ENCODE data around the gene ADCY5. TPM values are rescaled to one million over a fixed set of nuclear protein-coding genes. Genes with fewer than 3 reads are reported as not detected.
A peak's percentile ranks its signal among the peaks of the same experiment; 100 is the strongest.

The ADCY5 gene
- total and polyA plus RNA-seq, 8 donors: 3.4 to 17.6 (median 14.2) TPM

DNA sequence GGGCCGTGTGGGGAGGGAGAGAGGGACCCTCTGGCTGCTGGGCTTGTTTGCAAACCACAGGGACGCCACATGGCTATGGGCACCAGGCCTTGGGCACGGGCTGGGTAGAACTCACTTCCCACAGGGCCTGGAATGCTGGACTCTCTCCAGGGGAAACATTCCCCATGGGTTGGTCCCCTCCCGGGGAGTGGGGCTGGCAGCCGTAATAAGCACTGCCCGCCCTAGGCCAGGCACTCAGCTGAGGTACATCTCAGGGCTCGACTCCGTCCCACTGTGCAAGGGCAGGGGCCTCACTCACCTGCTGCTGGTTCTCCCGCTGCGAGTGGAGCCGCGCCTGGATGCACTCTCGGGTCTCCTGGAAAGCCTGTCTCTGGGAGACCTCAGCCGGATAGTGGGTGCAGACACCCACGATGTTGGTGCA is 96.7 kb downstream of the ADCY5 start:
- no peaks in the 10 kb centered on the region for H3K36me3 ChIP-seq
- peaks cover 0 to 30% of the 10 kb centered on the region in 2 donors for H3K27me3 ChIP-seq
- intact Hi-C loops (cut with DNase I): no loop called here
- DNase-seq: no peak
- H3K4me3 ChIP-seq: no peak overlapping the region
- TF ChIP-seq CTCF (IDR thresholded peaks at IDR 0.05): no peak
- no peak overlapping the region for H3K27ac ChIP-seq
- H3K4me1 ChIP-seq: no peaks in the 10 kb centered on the region
- ATAC-seq: peak; percentile 27
- no peaks in the 10 kb centered on the region for H3K9me3 ChIP-seq

DNA sequence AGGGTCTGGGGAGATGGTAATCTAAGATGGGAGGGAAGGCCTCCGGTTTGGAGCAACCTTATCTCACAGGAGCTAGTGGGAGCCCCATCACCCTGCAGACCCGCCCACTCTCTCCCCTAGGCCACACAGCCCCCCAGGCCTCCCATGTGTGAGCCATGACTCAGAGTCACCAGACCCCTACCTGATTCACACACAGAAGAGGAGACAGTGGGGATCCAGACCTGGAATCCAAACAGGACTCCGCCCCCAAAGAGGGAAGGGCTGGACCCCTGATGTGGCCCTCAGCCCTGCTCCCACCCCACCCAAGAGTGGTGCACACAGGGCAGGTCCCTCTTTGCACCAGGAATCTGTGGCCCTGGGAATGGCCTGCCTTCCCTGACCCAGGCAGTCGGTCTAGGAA is 97.4 kb downstream of the ADCY5 start:
- H3K9me3 ChIP-seq: no peaks in the 10 kb centered on the region
- no peak for TF ChIP-seq CTCF (IDR thresholded peaks at IDR 0.05)
- H3K27me3 ChIP-seq: peaks cover 0 to 30% of the 10 kb centered on the region in 2 donors
- ATAC-seq: no peak
- H3K27ac ChIP-seq: no peak overlapping the region
- H3K4me1 ChIP-seq: no peaks in the 10 kb centered on the region
- no peak for DNase-seq
- intact Hi-C loops (cut with DNase I): no loop called here
- no peaks in the 10 kb centered on the region for H3K36me3 ChIP-seq
- H3K4me3 ChIP-seq: no peak overlapping the region

GRCh38 chr3:123350971-123351370 is 97.9 kb downstream of the ADCY5 start:
- Histone ChIP-seq H3K9me3 (no peaks in the 10 kb centered on the region), H3K27ac (no peak overlapping the region), H3K36me3 (no peaks in the 10 kb centered on the region), H3K4me1 (no peaks in the 10 kb centered on the region), H3K4me3 (no peak overlapping the region), H3K27me3 (peaks cover 0 to 30% of the 10 kb centered on the region in 2 donors)
- ATAC-seq (no peak), DNase-seq (no peak)
- no peak for TF ChIP-seq CTCF (IDR thresholded peaks at IDR 0.05)
- intact Hi-C loops (cut with DNase I): no loop called here

GRCh38 chr3:123349566-123350435 is 99.1 kb downstream of the ADCY5 start:
- Histone ChIP-seq H3K27me3 (peaks cover 0 to 30% of the 10 kb centered on the region in 2 donors), H3K27ac (no peak overlapping the region), H3K36me3 (no peaks in the 10 kb centered on the region), H3K9me3 (no peaks in the 10 kb centered on the region), H3K4me3 (no peak overlapping the region), H3K4me1 (no peaks in the 10 kb centered on the region)
- intact Hi-C loops (cut with DNase I): no loop called here
- DNase-seq (no peak), ATAC-seq (no peak)
- no peak for TF ChIP-seq CTCF (IDR thresholded peaks at IDR 0.05)

GRCh38 chr3:123349201-123349535 is 99.7 kb downstream of the ADCY5 start:
- Histone ChIP-seq H3K27ac (no peak overlapping the region), H3K9me3 (no peaks in the 10 kb centered on the region), H3K36me3 (no peaks in the 10 kb centered on the region), H3K4me3 (no peak overlapping the region), H3K27me3 (peaks cover 0 to 30% of the 10 kb centered on the region in 2 donors), H3K4me1 (no peaks in the 10 kb centered on the region)
- no peak for TF ChIP-seq CTCF (IDR thresholded peaks at IDR 0.05)
- intact Hi-C loops (cut with DNase I): no loop called here
- DNase-seq (no peak), ATAC-seq (no peak)
